GM21360 (cell line): ENCODE results near the gene SMARCE1.
A peak's percentile ranks its signal among the peaks of the same experiment; 100 is the strongest.
"Not testable (repeated sequence)": the region's sequence is repeated elsewhere in the genome, so short reads cannot be mapped to it uniquely, and the experiment has no call there.

ENCODE experiments used
- ATAC-seq: cut with Tn5 transposase; IDR thresholded peaks from one replicate; pipeline ENCODE4 v1.9.1; 2021; ENCODE audit warnings: mild to moderate bottlenecking, moderate library complexity; ENCODE audit not compliant: unreplicated experiment

The SMARCE1 gene

GRCh38 chr17:40590742-40591141, 56.9 kb downstream of the SMARCE1 start:
- no peak for ATAC-seq

- ATAC-seq = no peak
Observed at GRCh38 chr17:40588552-40588951, 59.1 kb downstream of the SMARCE1 start.

GRCh38 chr17:40586264-40586663, 61.4 kb downstream of the SMARCE1 start:
- ATAC-seq = not testable (repeated sequence)

- not testable (repeated sequence) for ATAC-seq
Observed at GRCh38 chr17:40584950-40585349, 62.7 kb downstream of the SMARCE1 start.

- ATAC-seq = peak; percentile 71
Observed at GRCh38 chr17:40582328-40582901, 65.2 kb downstream of the SMARCE1 start.

GRCh38 chr17:40580140-40580539, 67.5 kb downstream of the SMARCE1 start:
- ATAC-seq = no peak

- no peak for ATAC-seq
Observed at GRCh38 chr17:40579471-40579870, 68.1 kb downstream of the SMARCE1 start.

GRCh38 chr17:40577611-40578065, 70.0 kb downstream of the SMARCE1 start:
- ATAC-seq = peak; percentile 67

GRCh38 chr17:40576113-40576740, 71.4 kb downstream of the SMARCE1 start:
- ATAC-seq = no peak
